ENCODE measurements around the gene KRT4.

KRT4 gene

GRCh38 chr12:52794479-52795331 is 19.2 kb downstream of the KRT4 start:
- no peak for DNase-seq (ENCODE audit: low read depth in 1 of 2, low spot score in 1 of 2)

GRCh38 chr12:52792185-52793029 is 21.5 kb downstream of the KRT4 start:
- DNase-seq (ENCODE audit: low read depth in 1 of 2, low spot score in 1 of 2): no peak

DNA sequence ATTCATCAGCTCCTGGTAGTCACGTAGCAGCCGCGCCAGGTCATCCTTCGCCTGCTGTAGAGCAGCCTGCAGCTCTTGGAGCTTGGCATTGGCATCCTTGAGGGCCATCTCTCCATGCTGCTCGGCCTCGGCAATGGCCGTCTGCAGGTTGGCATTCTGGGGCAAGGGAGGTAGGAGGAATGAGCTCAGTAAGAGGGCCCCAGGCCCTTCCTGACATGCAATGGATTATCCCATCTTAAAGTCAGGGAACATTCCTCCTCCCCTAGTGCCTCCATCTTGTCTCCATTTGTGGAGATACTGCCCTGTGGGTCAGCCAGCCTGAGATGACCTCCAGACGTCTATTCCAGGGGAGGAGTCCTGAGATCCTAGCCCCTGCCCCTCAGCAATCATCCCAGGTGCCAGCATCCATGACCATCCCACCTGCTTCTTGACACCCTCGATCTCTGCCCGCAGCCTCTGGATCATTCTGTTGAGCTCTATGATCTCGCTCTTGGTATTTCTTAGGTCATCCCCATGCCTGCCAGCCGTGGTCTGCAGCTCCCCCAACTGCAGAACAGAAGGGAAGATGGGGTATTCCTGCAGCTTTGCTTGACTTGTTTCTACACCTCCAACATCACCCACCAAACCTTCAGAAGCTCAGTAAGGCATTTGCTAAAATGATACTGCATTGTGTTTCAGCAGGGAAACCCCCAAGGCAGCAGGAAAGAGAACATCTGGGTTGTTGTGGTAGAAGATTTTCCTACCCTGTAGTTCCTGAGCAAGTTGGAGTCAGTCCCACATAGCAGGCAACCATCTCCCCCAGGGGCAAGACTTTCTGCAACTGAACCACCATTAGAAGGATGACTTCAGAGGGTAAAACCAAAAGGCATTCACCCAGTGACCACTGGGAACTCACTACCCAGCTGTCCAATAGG is 22.4 kb downstream of the KRT4 start:
- DNase-seq (ENCODE audit: low read depth in 1 of 2, low spot score in 1 of 2): no peak

DNA sequence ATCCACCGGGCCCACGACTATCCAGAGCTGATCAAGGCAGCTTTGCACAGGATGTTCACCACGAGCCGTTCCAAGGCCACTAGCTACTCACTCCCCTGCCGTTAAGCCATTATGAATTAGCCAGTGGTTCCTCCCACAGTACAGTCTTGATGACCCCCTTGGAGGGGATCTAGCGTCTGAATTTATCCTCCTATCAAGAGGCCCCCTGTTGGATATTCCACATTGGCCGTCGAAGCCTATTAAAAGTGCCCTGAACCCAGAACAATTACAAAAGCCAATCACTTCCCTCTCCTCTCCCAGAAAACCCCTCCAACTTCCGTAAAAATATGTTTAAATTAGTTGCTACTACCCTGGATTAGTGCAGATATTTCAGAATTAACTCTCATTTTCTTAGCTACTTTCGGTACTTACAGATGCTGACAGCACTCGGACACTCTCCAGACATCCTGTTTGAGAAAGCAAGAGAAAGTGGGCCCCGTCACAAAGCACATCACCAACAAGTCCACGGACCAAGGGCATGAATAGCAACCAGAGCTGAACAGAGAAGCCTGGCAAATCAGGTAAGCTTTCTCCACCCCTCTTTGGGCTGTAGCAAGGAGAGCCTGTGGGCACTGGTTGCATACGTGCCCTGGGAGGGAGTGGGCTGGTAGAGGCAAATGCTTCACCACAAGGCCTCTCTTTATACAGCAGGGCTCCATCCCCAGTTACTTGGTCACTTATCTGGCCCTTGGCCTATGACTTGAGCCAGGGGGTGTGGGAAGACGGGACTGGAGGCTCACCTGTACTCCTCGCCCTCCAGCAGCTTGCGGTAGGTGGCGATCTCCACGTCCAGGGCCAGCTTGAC is 23.3 kb downstream of the KRT4 start:
- no peak for DNase-seq (ENCODE audit: low read depth in 1 of 2, low spot score in 1 of 2)

DNA sequence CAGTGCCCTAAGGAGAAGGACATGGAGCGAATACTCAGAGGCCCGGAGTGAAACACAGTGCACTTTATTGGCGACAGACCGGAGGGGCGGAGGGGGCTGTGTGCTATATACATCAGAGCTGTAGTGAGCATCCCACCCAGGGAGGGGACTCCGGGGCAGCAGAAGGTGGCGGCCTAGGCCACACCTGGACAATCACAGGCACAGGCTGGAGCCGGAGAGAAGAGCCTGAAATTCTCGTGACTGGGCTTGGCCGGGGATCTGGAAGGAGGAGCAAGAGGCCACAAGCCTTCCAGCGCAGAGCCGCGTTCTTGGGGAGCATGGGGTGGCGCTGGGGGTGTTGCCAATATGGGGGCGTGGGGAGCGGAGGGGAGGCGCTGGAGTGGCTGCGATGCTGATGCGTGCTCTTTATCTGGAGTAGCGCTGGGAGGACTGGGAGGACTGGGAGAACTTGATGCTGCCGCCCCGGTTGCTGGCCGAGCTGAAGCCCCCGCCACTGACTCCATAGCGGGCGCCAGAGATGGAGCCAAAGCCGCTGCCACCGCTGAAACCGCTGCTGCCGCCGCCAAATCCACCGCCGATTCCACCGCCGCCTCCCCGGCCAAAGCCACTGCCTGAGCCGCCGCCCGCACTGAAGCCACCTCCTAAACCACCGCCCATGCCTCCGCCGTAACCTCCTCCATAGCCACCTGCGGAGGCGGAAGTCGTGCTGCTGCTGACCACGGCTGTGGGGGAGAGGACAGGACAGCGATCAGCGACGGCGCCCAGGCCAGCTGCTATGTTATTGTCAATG is 24.1 kb downstream of the KRT4 start:
- DNase-seq (ENCODE audit: low read depth in 1 of 2, low spot score in 1 of 2): no peak

GRCh38 chr12:52788876-52789636 is 24.9 kb downstream of the KRT4 start:
- DNase-seq (ENCODE audit: low read depth in 1 of 2, low spot score in 1 of 2): no peak

- no peak for DNase-seq (ENCODE audit: low read depth in 1 of 2, low spot score in 1 of 2)
Observed at GRCh38 chr12:52788192-52788875, 25.6 kb downstream of the KRT4 start.

GRCh38 chr12:52787324-52788191 is 26.4 kb downstream of the KRT4 start:
- DNase-seq (ENCODE audit: low read depth in 1 of 2, low spot score in 1 of 2): no peak

- DNase-seq (ENCODE audit: low read depth in 1 of 2, low spot score in 1 of 2): no peak
Observed at GRCh38 chr12:52784909-52785308, 29.0 kb downstream of the KRT4 start.

DNA sequence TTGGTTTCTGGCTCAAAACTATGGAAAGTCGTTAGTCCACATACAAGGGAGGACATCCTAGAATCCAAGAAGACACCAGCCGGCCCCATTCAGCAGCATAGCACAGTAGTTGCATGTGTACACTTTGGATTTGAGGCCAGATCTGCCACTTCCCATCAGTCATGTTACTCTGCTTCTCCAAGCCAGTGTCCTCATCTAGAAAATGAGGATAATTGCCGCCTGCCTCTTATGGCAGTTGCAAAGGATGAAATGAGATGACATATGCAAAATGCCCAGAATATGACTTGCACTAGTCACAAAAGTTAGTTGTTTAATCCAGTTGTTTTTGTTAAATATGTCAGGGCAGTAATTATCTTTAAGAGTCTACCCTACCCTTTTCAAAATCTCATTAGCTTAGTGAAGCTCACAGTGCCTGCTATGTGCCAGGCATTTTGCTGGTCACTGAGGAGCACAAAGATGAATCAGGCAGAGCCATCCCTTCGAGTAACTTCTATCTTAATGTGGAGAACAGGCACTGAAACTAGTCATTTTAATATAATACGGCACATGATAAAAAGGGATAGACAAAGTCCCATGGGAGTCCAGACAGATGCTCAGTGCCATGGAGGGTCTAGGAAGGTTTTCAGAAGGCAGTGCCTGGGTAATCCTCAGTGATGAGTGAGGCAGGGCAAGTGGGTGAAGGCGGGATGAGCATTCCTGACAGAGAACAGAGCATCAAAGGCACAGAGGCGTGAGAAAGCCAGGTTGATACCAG is 30.2 kb downstream of the KRT4 start:
- no peak for DNase-seq (ENCODE audit: low read depth in 1 of 2, low spot score in 1 of 2)

DNA sequence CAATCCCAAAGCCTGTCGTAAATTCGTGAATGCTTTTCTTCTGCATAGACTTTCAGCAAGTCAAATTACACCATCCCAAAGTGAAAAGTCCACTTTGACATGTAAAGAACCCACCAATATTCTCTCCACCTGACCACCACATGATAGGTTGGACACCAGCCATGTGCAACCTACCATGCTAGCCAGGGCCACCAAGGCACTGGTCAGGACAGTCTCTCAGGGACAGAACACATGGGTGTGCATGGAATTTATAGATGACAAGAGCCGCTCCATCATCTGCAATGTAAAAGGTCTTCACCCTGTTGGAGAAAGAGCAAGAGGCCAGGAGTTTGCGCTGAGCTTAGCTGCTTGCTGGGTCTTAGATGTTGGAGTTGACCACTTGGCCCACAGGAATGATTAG is 31.4 kb downstream of the KRT4 start:
- no peak for DNase-seq (ENCODE audit: low read depth in 1 of 2, low spot score in 1 of 2)

- DNase-seq (ENCODE audit: low read depth in 1 of 2, low spot score in 1 of 2): no peak
Observed at GRCh38 chr12:52781399-52782082, 32.4 kb downstream of the KRT4 start.

DNA sequence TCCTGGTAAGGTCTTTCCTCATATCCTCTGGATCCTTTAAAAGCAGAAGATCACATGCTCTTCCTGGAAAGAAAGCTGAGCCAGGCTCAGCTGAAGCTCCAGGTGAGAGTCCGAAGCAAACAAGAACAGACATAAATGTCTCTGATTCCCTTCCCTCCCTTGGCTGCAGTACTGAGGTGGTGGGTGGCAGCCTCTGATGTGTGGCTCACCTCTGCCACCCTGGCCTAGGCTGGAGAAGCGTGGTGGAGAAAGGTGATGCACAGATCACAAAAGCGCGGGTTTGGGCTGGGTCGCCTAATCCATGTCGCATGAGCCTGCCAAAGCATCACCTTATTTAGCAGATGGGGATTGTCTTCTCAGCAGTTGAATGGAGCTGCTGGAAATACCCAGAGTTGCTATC is 34.0 kb downstream of the KRT4 start:
- DNase-seq (ENCODE audit: low read depth in 1 of 2, low spot score in 1 of 2): no peak

DNA sequence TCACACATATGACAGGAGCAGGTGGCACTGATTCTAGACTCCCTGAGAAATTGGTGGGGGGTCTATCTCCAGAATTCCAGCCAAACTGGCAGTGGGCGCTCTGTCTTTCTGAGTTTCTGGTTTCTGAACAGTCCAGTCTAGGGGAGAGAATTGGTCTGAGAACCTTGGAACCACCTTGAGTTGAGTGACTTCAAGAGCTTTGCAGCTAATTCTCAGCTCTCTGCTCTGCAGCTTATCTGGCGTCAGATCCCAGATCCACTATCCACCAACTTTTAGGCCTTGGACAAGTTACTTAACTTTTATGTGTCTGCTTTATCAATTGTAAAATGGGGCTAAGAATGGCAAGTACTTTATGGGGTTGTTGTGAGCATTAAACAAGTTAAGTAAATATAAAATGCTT is 35.1 kb downstream of the KRT4 start:
- no peak for DNase-seq (ENCODE audit: low read depth in 1 of 2, low spot score in 1 of 2)

- DNase-seq (ENCODE audit: low read depth in 1 of 2, low spot score in 1 of 2): no peak
Observed at GRCh38 chr12:52777566-52777965, 36.4 kb downstream of the KRT4 start.

- no peak for DNase-seq (ENCODE audit: low read depth in 1 of 2, low spot score in 1 of 2)
Observed at GRCh38 chr12:52776913-52777395, 37.0 kb downstream of the KRT4 start, which contains the start of gene KRT76. Gene KRT76 (minus strand): TSS chr12:52777345. CDS start chr12:52777291, 54 bp downstream.
